HEK293T (cell line): ENCODE measurements around the gene CTSE.
"Not testable (repeated sequence)": the region's sequence is repeated elsewhere in the genome, so short reads cannot be mapped to it uniquely, and the experiment has no call there.

Source experiments
- CTCF ChIA-PET: fragments of 350-600 bp; formaldehyde crosslinking; extraction: SDS; loops from one replicate; lab custom pipeline; 2021; ENCODE audit warnings: antibody characterized with exemption, inconsistent platforms; lab: Yijun Ruan, JAX
- POLR2A ChIA-PET: fragments of 350-600 bp; formaldehyde crosslinking; extraction: SDS; loops from one replicate; lab custom pipeline; 2020; ENCODE audit warnings: antibody characterized with exemption, inconsistent platforms; lab: Yijun Ruan, JAX
- DNase-seq: peaks from one replicate; pipeline ENCODE4 v3.0.0; 2012; ENCODE audit warnings: mixed read lengths; ENCODE audit errors: extremely low spot score
- ARNT ChIP-seq: fragments of 450-650 bp; IDR thresholded peaks from 2 replicates; pipeline ENCODE4 v1.6.1; 2017; ENCODE audit warnings: mild to moderate bottlenecking
- BHLHE40 ChIP-seq: fragments of 450-650 bp; IDR thresholded peaks from 2 replicates; pipeline ENCODE4 v1.6.1; 2016; ENCODE audit warnings: mild to moderate bottlenecking, moderate library complexity, borderline replicate concordance
- CTBP1 ChIP-seq: fragments of 450-650 bp; IDR thresholded peaks from 2 replicates; pipeline ENCODE4 v1.6.1; 2016; ENCODE audit warnings: borderline replicate concordance
- ELF4 ChIP-seq: fragments of 450-650 bp; IDR thresholded peaks from 2 replicates; pipeline ENCODE4 v1.6.1; 2017; ENCODE audit warnings: antibody characterized with exemption
- FOXA1 ChIP-seq: fragments of 450-650 bp; IDR thresholded peaks from 2 replicates; pipeline ENCODE4 v1.6.1; 2016; ENCODE audit warnings: mild to moderate bottlenecking
- FOXK2 ChIP-seq: fragments of 450-650 bp; IDR thresholded peaks from 2 replicates; pipeline ENCODE4 v1.6.1; 2016; ENCODE audit warnings: mild to moderate bottlenecking
- FOXM1 ChIP-seq: fragments of 450-650 bp; IDR thresholded peaks from 2 replicates; pipeline ENCODE4 v1.6.1; 2017; ENCODE audit warnings: mild to moderate bottlenecking, borderline replicate concordance
- HDGF ChIP-seq: fragments of 450-650 bp; IDR thresholded peaks from 2 replicates; pipeline ENCODE4 v1.6.1; 2017; ENCODE audit warnings: antibody characterized with exemption, borderline replicate concordance
- L3MBTL2 ChIP-seq: fragments of 450-650 bp; conservative IDR thresholded peaks from 2 replicates; pipeline ENCODE4 v1.6.1; 2016; ENCODE audit warnings: mild to moderate bottlenecking
- LEF1 ChIP-seq: fragments of 450-650 bp; IDR thresholded peaks from 2 replicates; pipeline ENCODE4 v1.6.1; 2017; ENCODE audit warnings: mild to moderate bottlenecking, borderline replicate concordance
- NFRKB ChIP-seq: fragments of 450-650 bp; IDR thresholded peaks from 2 replicates; pipeline ENCODE4 v1.6.1; 2016; ENCODE audit warnings: mild to moderate bottlenecking, moderate library complexity
- SP1 ChIP-seq: fragments of 450-650 bp; IDR thresholded peaks from 2 replicates; pipeline ENCODE4 v1.6.1; 2017
- SUZ12 ChIP-seq: fragments of 450-650 bp; IDR thresholded peaks from 2 replicates; pipeline ENCODE4 v1.6.1; 2016; ENCODE audit warnings: mild to moderate bottlenecking
- TARDBP ChIP-seq: fragments of 450-650 bp; IDR thresholded peaks from 2 replicates; pipeline ENCODE4 v1.6.1; 2016
- ZNF384 ChIP-seq: fragments of 450-650 bp; IDR thresholded peaks from 2 replicates; pipeline ENCODE4 v1.6.1; 2016
- TF ChIP-seq, protein P1 (sequence below): fragments of 450-650 bp; IDR thresholded peaks from 2 replicates; pipeline ENCODE4 v1.6.1; 2016

CTSE gene

GRCh38 chr1:206053616-206054015 is 29.9 kb upstream of the CTSE start:
- CTCF ChIA-PET, POLR2A ChIA-PET, DNase-seq: not testable (repeated sequence)

DNA sequence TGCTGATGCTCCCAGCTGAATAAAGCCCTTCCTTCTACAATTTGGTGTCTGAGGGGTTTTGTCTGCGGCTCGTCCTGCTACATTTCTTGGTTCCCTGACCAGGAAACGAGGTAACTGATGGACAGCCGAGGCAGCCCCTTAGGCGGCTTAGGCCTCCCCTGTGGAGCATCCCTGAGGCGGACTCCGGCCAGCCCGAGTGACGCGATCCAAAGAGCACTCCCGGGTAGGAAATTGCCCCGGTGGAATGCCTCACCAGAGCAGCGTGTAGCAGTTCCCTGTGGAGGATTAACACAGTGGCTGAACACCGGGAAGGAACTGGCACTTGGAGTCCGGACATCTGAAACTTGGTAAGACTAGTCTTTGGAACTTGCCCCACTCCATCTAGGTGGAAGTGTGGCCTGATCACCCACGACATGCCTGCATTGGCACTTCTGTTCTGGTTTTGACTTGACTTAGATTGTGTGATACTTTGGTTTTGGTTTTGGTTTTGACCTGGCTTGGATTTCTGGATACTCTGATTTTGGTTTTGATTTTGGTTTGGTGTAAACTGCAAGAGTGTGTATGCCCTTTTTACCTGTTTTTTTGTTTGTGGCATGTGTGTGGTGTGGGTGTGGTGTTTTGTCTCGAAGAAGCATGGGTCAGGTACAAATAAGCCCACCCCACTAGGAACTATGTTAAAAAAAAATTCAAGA is 29.4 kb upstream of the CTSE start, which contains the start of gene RHEX:
Gene RHEX, plus strand, starts transcription at position 255 of the 692 bp plus-strand sequence. CDS start 44,656 bp downstream, outside the sequence.
- POLR2A ChIA-PET, DNase-seq, CTCF ChIA-PET: not testable (repeated sequence)

- DNase-seq, POLR2A ChIA-PET, CTCF ChIA-PET: not testable (repeated sequence)
Observed at GRCh38 chr1:206052231-206052865, 28.7 kb upstream of the CTSE start.

- no peak for DNase-seq
- ChIA-PET POLR2A (no interaction called here), CTCF (no interaction called here)
Observed at GRCh38 chr1:206050655-206051235, 27.1 kb upstream of the CTSE start.

GRCh38 chr1:206049919-206050600 is 26.4 kb upstream of the CTSE start:
- DNase-seq = no peak
- TF ChIP-seq BHLHE40 (no peak), CTBP1 (no peak), SUZ12 (no peak), FOXA1 (no peak), FOXM1 (no peak), TARDBP (no peak), ZNF384 (no peak), NFRKB (no peak), ELF4 (no peak)
- TF ChIP-seq, protein P1, sequence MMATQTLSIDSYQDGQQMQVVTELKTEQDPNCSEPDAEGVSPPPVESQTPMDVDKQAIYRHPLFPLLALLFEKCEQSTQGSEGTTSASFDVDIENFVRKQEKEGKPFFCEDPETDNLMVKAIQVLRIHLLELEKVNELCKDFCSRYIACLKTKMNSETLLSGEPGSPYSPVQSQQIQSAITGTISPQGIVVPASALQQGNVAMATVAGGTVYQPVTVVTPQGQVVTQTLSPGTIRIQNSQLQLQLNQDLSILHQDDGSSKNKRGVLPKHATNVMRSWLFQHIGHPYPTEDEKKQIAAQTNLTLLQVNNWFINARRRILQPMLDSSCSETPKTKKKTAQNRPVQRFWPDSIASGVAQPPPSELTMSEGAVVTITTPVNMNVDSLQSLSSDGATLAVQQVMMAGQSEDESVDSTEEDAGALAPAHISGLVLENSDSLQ = no peak
- ChIA-PET POLR2A (no interaction called here), CTCF (no interaction called here)

More at GRCh38 chr1:206050655-206051235, 27.1 kb upstream of the CTSE start:
- TF ChIP-seq CTBP1 = no peak
- no peak for TF ChIP-seq ELF4
- no peak for TF ChIP-seq ARNT
- no peak for TF ChIP-seq FOXA1
- TF ChIP-seq TARDBP = no peak
- TF ChIP-seq FOXK2 = no peak
- no peak for TF ChIP-seq ZNF384
- TF ChIP-seq, protein P1 = no peak
- no peak for TF ChIP-seq NFRKB
- TF ChIP-seq LEF1 = no peak
- TF ChIP-seq HDGF = no peak
- no peak for TF ChIP-seq SP1
- TF ChIP-seq BHLHE40 = no peak
- TF ChIP-seq FOXM1 = no peak
- TF ChIP-seq SUZ12 = no peak
- TF ChIP-seq L3MBTL2 = no peak

DNA sequence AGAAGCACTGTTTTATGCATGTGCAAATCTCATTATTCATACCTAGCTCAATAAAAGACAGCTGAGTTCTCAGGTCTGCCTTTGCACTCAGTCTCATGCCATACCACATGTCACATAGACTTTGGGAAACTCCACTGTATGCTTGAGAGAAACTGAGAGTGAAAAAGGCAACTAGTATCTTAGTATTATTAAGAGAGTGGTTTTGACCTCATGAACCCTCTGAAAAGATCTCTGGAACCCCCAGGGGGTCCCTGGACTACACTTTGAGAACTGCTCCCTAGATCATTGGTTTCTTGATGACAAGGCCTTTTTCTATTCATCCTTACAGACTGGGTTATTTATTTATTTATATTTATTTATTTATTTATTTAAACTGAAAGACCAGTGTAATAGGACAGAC is 25.6 kb upstream of the CTSE start:
- CTCF ChIA-PET = no interaction called here
- no peak for DNase-seq
- POLR2A ChIA-PET = no interaction called here
- TF ChIP-seq SP1 (no peak), BHLHE40 (no peak), FOXA1 (no peak), FOXK2 (no peak), SUZ12 (no peak), ZNF384 (no peak), TARDBP (no peak), CTBP1 (no peak), ELF4 (no peak), LEF1 (no peak), HDGF (no peak)
- TF ChIP-seq, protein P1 = no peak

- POLR2A ChIA-PET = no interaction called here
- TF ChIP-seq HDGF (no peak), ARNT (no peak), FOXM1 (no peak)
- TF ChIP-seq, protein P1 = no peak
- CTCF ChIA-PET = no interaction called here
- no peak for DNase-seq
Observed at GRCh38 chr1:206048582-206048981, 24.9 kb upstream of the CTSE start.
